Measurements from ENCODE around the gene LRRC57. TPM values are rescaled to one million over a fixed set of nuclear protein-coding genes. Genes with fewer than 3 reads are reported as not detected.
A peak's percentile ranks its signal among the peaks of the same experiment; 100 is the strongest.

Gene LRRC57
- total and polyA plus RNA-seq, 2 of the 13 experiments (the other 11 are each of a cell fraction or from before 2014, with no cell fraction given): 5.8 to 14.8 TPM

DNA sequence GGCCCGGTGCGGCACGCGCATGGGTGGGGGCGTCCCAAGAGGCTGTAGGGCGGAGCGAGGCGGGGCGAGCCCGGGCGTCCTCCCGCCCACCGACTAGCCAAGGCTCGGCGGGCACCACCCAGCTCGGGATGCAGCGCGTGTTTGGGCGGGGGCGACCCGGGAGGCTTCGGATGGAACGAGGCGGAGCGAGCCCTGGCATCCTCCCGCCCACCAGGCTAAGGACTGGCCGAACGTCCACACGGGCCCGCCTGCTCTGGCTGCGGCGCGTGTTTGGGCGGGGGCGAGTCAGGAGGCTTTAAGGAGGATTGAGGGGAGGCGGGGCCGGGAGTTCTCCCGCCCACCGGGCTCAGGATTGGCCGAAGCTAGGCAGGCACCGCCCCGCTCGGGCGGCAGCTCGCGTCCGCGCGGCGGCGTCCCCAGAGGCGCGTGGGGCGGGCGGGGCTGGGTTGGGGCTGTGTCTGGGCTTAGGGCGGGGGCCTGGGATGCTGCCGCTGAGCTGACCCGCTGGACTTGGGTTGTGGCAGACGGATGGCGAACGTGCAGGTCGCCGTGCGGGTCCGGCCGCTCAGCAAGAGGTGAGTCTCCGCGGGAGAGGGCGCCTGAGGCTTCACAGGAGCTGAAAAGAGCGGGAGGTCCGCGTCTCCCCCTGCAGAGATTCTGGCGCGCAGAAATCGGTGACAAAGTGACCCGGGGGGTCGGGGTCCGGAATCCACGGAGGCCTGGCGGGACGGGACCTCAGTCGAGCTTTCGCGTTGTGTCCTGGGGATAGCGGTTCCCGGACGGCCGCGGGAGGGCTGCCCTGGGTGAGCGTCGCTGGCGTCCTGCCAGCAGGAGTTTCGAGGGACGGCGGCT lies 26.8 kb upstream of the LRRC57 start, which contains the start of gene STARD9 (continued):
- TF ChIP-seq, protein P1, sequence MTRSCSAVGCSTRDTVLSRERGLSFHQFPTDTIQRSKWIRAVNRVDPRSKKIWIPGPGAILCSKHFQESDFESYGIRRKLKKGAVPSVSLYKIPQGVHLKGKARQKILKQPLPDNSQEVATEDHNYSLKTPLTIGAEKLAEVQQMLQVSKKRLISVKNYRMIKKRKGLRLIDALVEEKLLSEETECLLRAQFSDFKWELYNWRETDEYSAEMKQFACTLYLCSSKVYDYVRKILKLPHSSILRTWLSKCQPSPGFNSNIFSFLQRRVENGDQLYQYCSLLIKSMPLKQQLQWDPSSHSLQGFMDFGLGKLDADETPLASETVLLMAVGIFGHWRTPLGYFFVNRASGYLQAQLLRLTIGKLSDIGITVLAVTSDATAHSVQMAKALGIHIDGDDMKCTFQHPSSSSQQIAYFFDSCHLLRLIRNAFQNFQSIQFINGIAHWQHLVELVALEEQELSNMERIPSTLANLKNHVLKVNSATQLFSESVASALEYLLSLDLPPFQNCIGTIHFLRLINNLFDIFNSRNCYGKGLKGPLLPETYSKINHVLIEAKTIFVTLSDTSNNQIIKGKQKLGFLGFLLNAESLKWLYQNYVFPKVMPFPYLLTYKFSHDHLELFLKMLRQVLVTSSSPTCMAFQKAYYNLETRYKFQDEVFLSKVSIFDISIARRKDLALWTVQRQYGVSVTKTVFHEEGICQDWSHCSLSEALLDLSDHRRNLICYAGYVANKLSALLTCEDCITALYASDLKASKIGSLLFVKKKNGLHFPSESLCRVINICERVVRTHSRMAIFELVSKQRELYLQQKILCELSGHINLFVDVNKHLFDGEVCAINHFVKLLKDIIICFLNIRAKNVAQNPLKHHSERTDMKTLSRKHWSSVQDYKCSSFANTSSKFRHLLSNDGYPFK (CRISPR knock-in tag; IDR thresholded peaks at IDR 0.05; ENCODE audit: borderline replicate concordance): no peak; the same call in 1 of the 2 replicates
- TF ChIP-seq ZNF367 (CRISPR knock-in tag; IDR thresholded peaks at IDR 0.05; ENCODE audit: borderline replicate concordance) (0 out of 2 replicates have a peak, but pooled peaks have one; percentile 33), ZNF33A (CRISPR knock-in tag; IDR thresholded peaks at IDR 0.05; ENCODE audit: borderline replicate concordance) (no peak), ETV5 (CRISPR knock-in tag; IDR thresholded peaks at IDR 0.05; ENCODE audit: borderline replicate concordance) (no peak), ZZZ3 (CRISPR knock-in tag; IDR thresholded peaks at IDR 0.05; ENCODE audit: borderline replicate concordance) (no peak; the same call in 1 of the 2 replicates), SP1 (IDR thresholded peaks at IDR 0.05) (no peak; the same call in 1 of the 2 replicates), SP1 (CRISPR knock-in tag; IDR thresholded peaks at IDR 0.05) (peak; percentile 71; the same call in 1 of the 2 replicates), ZNF496 (CRISPR knock-in tag; IDR thresholded peaks at IDR 0.05; ENCODE audit: insufficient replicate concordance) (no peak), ZSCAN31 (CRISPR knock-in tag; IDR thresholded peaks at IDR 0.05; ENCODE audit: low read depth) (no peak), ZNF17 (CRISPR knock-in tag; IDR thresholded peaks at IDR 0.05) (no peak)
- TF ChIP-seq, protein P2, sequence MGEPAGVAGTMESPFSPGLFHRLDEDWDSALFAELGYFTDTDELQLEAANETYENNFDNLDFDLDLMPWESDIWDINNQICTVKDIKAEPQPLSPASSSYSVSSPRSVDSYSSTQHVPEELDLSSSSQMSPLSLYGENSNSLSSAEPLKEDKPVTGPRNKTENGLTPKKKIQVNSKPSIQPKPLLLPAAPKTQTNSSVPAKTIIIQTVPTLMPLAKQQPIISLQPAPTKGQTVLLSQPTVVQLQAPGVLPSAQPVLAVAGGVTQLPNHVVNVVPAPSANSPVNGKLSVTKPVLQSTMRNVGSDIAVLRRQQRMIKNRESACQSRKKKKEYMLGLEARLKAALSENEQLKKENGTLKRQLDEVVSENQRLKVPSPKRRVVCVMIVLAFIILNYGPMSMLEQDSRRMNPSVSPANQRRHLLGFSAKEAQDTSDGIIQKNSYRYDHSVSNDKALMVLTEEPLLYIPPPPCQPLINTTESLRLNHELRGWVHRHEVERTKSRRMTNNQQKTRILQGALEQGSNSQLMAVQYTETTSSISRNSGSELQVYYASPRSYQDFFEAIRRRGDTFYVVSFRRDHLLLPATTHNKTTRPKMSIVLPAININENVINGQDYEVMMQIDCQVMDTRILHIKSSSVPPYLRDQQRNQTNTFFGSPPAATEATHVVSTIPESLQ (CRISPR knock-in tag; conservative IDR thresholded peaks at IDR 0.05): no peak; the same call in 1 of the 2 replicates
- TF ChIP-seq, protein P3, sequence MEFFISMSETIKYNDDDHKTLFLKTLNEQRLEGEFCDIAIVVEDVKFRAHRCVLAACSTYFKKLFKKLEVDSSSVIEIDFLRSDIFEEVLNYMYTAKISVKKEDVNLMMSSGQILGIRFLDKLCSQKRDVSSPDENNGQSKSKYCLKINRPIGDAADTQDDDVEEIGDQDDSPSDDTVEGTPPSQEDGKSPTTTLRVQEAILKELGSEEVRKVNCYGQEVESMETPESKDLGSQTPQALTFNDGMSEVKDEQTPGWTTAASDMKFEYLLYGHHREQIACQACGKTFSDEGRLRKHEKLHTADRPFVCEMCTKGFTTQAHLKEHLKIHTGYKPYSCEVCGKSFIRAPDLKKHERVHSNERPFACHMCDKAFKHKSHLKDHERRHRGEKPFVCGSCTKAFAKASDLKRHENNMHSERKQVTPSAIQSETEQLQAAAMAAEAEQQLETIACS (CRISPR knock-in tag; IDR thresholded peaks at IDR 0.05): no peak
- TF ChIP-seq, protein P4, sequence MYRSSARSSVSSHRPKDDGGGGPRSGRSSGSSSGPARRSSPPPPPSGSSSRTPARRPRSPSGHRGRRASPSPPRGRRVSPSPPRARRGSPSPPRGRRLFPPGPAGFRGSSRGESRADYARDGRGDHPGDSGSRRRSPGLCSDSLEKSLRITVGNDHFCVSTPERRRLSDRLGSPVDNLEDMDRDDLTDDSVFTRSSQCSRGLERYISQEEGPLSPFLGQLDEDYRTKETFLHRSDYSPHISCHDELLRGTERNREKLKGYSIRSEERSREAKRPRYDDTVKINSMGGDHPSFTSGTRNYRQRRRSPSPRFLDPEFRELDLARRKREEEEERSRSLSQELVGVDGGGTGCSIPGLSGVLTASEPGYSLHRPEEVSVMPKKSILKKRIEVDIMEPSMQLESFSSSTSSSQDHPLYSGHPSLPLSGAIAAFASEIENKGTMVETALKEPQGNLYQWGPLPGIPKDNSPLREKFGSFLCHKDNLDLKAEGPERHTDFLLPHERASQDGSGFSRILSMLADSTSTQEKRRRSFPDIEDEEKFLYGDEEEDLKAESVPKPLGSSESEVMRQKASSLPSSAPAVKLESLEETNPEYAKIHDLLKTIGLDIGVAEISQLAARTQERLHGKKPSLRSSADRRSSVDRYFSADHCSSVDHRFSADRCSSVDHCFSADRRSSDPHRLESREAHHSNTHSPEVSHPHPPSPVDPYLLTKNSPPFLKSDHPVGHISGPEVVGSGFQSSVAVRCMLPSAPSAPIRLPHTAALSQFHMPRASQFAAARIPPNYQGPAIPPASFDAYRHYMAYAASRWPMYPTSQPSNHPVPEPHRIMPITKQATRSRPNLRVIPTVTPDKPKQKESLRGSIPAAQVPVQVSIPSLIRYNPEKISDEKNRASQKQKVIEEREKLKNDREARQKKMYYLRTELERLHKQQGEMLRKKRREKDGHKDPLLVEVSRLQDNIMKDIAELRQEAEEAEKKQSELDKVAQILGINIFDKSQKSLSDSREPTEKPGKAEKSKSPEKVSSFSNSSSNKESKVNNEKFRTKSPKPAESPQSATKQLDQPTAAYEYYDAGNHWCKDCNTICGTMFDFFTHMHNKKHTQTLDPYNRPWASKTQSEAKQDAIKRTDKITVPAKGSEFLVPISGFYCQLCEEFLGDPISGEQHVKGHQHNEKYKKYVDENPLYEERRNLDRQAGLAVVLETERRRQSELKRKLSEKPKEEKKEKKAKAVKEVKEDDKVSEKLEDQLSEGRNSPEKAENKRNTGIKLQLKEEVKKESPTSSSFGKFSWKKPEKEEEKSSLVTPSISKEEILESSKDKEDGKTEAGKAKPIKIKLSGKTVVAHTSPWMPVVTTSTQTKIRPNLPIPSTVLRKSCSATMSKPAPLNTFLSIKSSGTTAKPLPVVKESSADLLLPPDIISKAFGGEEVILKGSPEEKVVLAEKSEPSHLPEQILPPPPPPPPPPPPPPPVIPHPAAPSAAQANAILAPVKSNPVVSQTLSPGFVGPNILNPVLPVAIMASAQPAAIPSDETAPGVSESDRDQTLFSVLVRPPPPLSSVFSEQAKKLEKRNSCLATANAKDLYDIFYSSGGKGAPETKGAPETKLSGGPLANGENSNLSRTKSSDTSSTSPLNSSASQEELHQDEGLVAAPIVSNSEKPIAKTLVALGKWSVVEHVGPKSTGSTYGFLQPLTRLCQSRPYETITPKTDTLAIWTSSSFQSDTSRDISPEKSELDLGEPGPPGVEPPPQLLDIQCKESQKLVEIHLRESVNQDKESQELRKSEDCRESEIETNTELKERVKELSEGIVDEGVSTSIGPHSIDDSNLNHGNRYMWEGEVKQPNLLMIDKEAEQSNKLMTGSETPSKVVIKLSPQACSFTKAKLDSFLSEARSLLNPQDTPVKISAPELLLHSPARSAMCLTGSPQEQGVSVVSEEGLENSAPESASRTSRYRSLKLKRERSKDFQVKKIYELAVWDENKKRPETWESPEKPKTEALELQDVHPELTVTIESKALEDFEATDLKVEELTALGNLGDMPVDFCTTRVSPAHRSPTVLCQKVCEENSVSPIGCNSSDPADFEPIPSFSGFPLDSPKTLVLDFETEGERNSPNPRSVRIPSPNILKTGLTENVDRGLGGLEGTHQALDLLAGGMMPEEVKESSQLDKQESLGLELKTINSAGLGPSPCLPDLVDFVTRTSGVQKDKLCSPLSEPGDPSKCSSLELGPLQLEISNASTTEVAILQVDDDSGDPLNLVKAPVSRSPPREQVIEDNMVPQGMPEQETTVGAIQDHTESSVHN (CRISPR knock-in tag; IDR thresholded peaks at IDR 0.05): no peak

Measured in HepG2 (cell line).